Glomerular visceral epithelial cell (primary cell): ENCODE results near the gene AKAP7.
"Not testable (repeated sequence)": the region's sequence is repeated elsewhere in the genome, so short reads cannot be mapped to it uniquely, and the experiment has no call there.

ENCODE experiments used
- DNase-seq: peaks from one replicate; pipeline ENCODE4 v3.0.0-alpha.2; 2016; ENCODE audit errors: extremely low spot score

The AKAP7 gene

GRCh38 chr6:131135244-131136020, at the start of gene AKAP7:
Gene AKAP7, plus strand, starts transcription at chr6:131135467. Its CDS starts 297 bp downstream, at chr6:131135764.
- DNase-seq = peak; percentile 70

GRCh38 chr6:131090339-131090738, 44.9 kb upstream of the AKAP7 start:
- not testable (repeated sequence) for DNase-seq

- not testable (repeated sequence) for DNase-seq
Observed at GRCh38 chr6:131091944-131092343, 43.3 kb upstream of the AKAP7 start.

DNA sequence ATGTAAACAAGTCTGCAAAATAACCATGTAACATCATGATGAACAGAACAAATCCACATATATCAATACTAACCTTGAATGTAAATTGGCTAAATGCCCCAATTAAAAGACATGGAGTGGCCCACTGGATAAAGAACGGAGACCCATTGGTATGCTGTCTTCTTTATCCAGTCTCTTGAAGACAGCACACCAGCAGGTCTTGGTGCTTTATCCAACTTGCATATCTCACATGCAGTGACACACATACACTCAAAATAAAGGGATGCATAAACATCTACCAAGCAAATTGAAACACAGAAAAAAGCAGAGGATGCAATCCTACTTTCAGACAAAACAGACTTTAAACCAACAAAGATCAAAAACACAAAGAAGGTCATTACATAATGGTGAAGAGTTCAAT, 41.9 kb upstream of the AKAP7 start:
- DNase-seq = no peak

DNA sequence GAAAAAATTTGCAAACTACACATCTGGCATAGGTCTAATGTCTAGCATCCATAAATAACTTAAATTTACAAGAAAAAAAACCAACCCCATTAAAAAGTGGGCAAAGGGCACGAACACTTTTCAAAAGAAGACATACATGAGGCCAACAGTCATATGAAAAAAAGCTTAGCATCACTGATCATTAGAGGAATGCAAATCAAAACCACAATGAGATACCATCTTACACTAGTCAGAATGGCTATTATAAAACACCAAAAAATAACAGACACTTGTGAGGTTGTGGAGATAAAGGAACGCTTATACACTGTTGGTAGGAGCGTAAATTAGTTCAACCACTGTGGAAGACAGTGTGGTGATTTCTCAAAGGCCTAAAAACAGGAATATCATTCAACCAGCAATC, 38.5 kb upstream of the AKAP7 start:
- no peak for DNase-seq

DNA sequence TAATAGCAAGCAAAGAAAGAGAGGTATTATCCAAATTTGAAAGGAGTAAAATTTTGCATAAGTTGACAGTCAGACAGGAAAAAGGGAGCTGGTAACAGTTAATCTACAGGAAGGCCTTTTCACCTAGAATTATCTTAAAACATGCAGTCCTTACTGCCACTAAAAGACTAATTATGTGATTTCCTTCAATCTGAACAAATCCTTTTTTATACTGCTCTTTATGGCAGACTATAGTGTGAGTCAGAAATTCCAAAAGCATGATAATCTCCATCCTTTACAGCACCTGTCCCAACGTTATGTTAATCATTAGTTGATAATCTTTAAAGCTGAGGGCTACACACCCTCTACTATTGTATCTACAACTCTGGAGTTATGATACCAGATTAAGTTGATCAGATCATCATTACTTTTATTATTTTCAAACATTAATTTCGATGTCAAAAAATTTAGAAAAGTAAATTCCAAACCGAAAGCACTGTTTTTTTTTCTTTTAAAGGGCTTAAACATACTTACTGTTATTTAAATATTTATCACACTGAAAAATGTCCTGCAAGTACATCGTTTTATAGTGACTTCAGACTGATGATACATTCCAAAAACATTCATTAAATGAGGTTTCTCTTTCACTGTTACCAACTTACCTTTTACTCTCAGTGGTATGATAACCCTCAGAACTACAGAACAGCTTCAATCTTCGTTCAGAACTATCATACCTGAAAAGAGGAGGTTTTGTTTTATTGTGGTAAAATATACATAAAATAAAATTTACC, 33.2 kb upstream of the AKAP7 start:
- peak; percentile 75 for DNase-seq

DNA sequence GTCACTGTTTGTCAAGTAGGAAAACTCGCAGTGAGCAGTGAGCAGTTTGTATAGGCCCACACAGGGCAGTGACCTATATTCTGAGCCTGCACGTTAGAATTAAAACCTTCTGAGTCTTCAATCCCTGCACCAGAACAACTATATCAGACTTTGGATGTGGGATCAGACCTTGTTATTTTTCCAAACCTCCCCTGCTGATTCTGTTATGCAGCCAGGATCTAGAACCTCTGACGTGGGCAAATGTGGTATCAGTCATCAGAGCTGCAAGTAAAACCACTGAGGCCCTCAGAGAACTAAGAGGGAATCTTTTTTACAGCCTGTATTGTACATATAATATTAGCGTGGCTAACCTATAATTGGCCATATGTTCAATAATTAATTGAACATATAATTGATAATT, 32.0 kb upstream of the AKAP7 start:
- DNase-seq = peak; percentile 15

GRCh38 chr6:131103901-131104300, 31.4 kb upstream of the AKAP7 start:
- DNase-seq = no peak

DNA sequence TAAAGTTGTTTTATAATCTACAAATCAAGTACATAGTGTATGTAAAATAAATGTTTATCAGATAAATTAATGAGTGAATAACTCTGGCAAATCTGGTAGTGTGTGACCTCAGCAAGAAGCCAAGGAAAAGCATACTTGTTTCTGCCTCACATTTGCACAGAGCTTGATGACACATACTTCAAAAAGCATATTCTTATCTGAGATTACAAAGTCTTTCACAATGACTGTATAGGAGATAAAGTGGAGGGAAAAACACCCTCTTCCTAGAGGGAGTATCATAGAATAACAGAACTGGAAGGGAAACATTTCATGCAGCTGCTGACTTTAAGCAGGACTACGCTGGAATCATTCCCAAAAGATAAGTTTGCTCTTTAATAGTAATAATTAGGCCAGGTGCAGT, 28.1 kb upstream of the AKAP7 start:
- peak; percentile 37 for DNase-seq

DNA sequence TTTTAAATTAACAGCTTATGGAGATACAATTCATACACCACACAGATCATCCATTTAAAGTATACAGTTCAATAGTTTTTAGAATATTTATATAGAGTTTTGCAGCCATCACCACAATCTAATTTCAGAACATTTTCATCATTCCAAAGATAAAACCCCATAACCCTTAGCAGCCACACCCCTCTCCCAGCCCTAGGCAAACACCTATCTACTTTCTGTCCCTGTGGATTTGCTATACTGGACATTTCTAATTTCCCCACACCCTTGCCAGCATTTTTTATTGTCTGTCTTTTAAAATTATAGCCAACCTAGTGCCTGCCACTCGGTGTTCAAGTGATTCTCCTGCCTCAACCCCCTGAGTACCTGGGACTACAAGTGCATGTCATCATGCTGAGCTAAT, 23.0 kb upstream of the AKAP7 start:
- DNase-seq = no peak

DNA sequence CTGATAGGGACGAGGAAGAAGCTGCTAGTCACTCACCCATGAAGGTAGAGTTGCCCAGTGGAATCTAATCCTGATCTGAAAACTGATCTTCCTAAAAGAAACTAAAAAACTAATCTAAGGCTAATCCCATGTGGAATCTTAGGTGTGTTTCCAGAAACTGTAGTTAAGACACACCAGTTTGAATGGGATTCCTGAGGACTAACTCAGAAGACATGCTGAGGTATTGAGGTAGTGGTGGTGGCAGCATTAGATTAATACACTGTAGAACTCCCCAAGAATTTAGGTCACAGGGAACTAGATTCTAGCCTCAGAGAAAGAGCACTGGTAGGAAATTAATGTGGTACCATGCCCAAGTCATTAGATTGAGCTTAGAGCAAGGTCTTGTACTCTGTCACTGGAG, 19.6 kb upstream of the AKAP7 start:
- no peak for DNase-seq

DNA sequence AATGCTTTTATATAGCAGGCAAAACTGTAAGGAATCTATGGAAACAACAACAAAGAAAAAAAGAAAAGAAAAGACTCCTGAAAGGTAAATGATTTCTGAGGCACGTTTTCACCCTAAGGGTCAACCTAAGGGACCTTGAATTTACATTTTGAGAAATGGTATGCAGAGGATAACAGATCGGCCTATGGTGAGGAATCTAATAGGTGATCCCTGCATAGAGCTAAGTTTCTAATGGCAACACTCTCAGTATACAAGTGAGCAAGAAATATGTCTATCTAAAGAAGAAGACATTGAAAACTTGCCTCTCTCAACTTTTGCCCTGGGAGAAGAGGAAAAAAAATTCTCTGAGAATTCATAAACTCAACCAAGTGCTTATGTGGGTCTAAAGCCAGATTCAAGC, 18.9 kb upstream of the AKAP7 start:
- no peak for DNase-seq

DNA sequence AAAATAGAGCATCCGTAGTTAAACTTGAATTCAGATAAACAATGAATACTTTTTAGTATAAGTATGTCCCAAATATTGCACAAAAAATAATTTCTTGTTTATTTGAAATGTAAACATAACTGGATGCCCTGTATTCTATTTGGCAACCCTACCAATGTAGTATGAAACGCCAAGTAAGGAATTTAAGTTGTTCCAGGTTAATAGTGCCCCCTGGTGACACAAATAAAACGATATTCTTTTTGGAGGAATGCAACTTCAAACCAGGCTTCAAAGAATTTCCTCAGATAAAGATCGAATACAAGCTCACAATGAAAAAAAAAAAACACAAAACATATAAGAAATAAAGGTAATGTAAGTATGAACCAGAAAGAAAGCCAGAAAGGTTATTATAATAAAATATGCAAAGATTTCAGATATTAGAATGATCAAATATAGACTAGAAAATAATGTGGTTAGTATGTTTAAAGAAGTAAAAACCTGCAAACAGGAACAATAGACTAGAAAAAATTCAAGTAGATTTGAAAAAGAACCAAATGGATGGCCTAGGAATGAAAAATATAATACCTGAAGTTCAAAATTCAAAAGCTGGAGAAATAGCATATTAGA, 18.4 kb upstream of the AKAP7 start:
- DNase-seq = peak; percentile 67

DNA sequence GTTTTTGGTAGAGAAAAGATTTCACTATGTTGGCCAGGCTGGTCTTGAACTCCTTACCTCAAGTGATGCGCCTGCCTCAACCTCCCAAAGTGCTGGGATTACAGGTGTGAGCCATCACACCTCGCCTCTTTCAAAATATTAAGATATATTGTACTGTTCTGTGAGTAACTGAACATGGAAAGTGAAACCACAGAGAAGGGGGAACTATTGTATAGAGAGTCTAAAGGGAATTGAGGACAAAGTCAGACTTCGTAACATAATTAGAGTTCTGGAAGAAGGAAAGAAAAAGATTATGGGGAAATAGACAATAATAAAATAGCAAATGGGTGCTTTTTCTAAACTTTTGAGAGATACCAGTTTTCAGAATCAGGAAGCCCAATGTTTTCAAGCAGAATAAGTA, 17.4 kb upstream of the AKAP7 start:
- DNase-seq = no peak

DNA sequence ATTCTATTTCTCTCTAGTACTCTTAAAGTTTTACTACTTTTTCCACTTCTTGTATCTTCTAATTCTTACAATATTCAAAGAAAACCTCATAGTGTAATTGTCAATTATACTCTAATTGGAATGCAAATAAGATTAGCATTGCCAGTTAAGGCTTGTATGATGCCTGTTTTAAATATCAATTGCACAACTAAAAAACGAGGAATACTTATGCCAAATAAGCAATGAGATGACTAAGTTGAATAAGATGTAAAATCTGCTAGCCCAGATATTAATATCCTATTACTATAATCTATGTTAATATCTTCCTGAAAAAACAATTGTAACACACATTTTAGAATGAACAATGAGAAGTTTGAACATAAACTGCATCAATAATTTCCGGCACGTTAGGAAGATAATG, 13.3 kb upstream of the AKAP7 start:
- DNase-seq = no peak

GRCh38 chr6:131122516-131122915, 12.8 kb upstream of the AKAP7 start:
- DNase-seq = no peak

- DNase-seq = no peak
Observed at GRCh38 chr6:131124336-131125071, 10.8 kb upstream of the AKAP7 start.

DNA sequence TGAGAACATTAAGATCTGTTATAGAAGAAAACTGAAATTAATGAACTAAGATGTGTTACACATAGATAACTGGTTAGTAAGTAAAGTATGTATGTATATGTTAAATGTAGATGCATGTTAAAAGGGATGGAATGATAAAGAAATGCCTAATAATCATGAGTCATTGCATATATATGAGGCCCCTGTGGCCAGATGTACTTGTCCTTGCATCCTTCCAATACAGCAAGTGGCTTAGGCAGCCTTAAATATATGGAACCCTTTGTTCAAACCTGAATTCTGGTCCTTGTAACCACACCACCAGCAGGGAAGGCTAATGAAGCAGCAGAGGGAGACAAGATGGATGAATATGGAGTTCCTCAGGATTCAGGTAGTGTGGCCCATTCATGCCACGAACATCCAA, 9.8 kb upstream of the AKAP7 start:
- DNase-seq = no peak

GRCh38 chr6:131129689-131130553, 5.3 kb upstream of the AKAP7 start:
- no peak for DNase-seq

GRCh38 chr6:131130554-131130940, 4.7 kb upstream of the AKAP7 start:
- no peak for DNase-seq

DNA sequence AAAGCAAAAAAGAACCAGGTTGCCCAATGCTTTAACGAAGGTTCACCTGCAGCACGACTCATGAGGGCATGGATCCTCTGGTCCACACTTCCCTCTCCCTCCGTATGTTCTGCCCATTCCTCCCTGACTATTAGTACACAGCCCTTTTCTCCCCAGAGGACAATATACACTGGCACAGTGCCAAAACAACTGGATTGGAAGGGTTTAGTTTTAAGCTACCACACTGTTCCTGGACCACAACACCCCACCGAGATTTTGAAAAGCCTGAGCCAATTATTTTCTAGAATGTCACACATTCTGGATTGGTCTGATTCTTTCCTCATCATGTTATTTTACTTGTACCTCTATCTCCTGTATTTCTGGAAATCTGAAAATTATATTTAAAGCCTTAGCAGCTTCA, 2.9 kb upstream of the AKAP7 start:
- DNase-seq = no peak
